HG03558 (cell line): ENCODE data around the gene ETNPPL.

Experiments
- ATAC-seq: cut with Tn5 transposase; IDR thresholded peaks from one replicate; pipeline ENCODE4 v1.9.1; 2021; ENCODE audit warnings: moderate number of reproducible peaks; ENCODE audit not compliant: unreplicated experiment; ENCODE audit errors: extremely low read depth

Gene ETNPPL

GRCh38 chr4:108702960-108703359 is 59.9 kb downstream of the ETNPPL start:
- no peak for ATAC-seq

- ATAC-seq, result no peak
Observed at GRCh38 chr4:108700081-108700757, 62.6 kb downstream of the ETNPPL start.

GRCh38 chr4:108696160-108696559 is 66.7 kb downstream of the ETNPPL start:
- no peak for ATAC-seq

GRCh38 chr4:108695062-108695461 is 67.8 kb downstream of the ETNPPL start:
- ATAC-seq, result no peak

- ATAC-seq, result no peak
Observed at GRCh38 chr4:108694423-108694822, 68.4 kb downstream of the ETNPPL start.

- no peak for ATAC-seq
Observed at GRCh38 chr4:108693819-108694218, 69.0 kb downstream of the ETNPPL start.

- no peak for ATAC-seq
Observed at GRCh38 chr4:108693211-108693610, 69.6 kb downstream of the ETNPPL start.
